PC-3 (cell line): ENCODE data around the gene CCN2. TPM values are rescaled to one million over a fixed set of nuclear protein-coding genes. Genes with fewer than 3 reads are reported as not detected.
A peak's percentile ranks its signal among the peaks of the same experiment; 100 is the strongest.

Source experiments
- ATAC-seq: fragments of 200-7000 bp; cut with Tn5 transposase; 2 replicates; pipeline ENCODE4 v1.9.1; 2020; ENCODE audit warnings: mild to moderate bottlenecking, moderate library complexity
- BruUV-seq: library from RNA; stranded (reverse); fragments of 400-500 nt; replicated peaks from 2 replicates; lab custom pipeline; 2021; lab: Mats Ljungman, UMichigan
- CTCF ChIA-PET: fragments of 300-600 bp; sonication (Branson Sonifier 250); formaldehyde crosslinking; loops from one replicate; lab custom pipeline; 2022; ENCODE audit warnings: antibody characterized with exemption; lab: Charles Lee
- POLR2A ChIA-PET: fragments of 300-600 bp; sonication (Branson Sonifier 250); formaldehyde crosslinking; loops from one replicate; lab custom pipeline; 2022; ENCODE audit warnings: antibody characterized with exemption; ENCODE audit not compliant: unreplicated experiment; lab: Charles Lee
- DNase-seq: peaks from one replicate; pipeline ENCODE4 v3.0.0-alpha.2; 2015
- H2AFZ ChIP-seq: fragments of 300-600 bp; sonication (generic); 2 replicates; pipeline ENCODE4 v1.6.0; 2016; ENCODE audit warnings: antibody characterized with exemption, low read length
- H3F3A ChIP-seq: fragments of 300-600 bp; sonication (generic); one replicate; pipeline ENCODE4 v1.6.0; 2017; ENCODE audit warnings: antibody characterized with exemption, low read length, control low read depth, mild to moderate bottlenecking; ENCODE audit not compliant: unreplicated experiment
- H3K27ac ChIP-seq: fragments of 300-600 bp; sonication (generic); 2 replicates; pipeline ENCODE4 v1.5.1; 2016; ENCODE audit warnings: mild to moderate bottlenecking, low read length
- H3K27me3 ChIP-seq: fragments of 300-600 bp; sonication (generic); 2 replicates; pipeline ENCODE4 v1.6.1; 2016; ENCODE audit warnings: low read length, mixed read lengths
- H3K36me3 ChIP-seq: fragments of 300-600 bp; sonication (generic); 2 replicates; pipeline ENCODE4 v1.6.1; 2016; ENCODE audit warnings: low read depth, mixed run types, low read length, mixed read lengths
- H3K4me1 ChIP-seq: fragments of 300-600 bp; sonication (generic); 2 replicates; pipeline ENCODE4 v1.5.1; 2016; ENCODE audit warnings: low read length; ENCODE audit not compliant: insufficient read depth
- H3K4me2 ChIP-seq: fragments of 300-600 bp; sonication (generic); 2 replicates; pipeline ENCODE4 v1.6.0; 2016; ENCODE audit warnings: low read length
- H3K4me3 ChIP-seq: fragments of 300-600 bp; sonication (generic); 2 replicates; pipeline ENCODE4 v1.5.1; 2016; ENCODE audit warnings: mild to moderate bottlenecking, low read length, mixed read lengths
- H3K79me2 ChIP-seq: fragments of 300-600 bp; sonication (generic); 2 replicates; pipeline ENCODE4 v1.6.1; 2017; ENCODE audit warnings: low read length, mixed read lengths
- H3K9ac ChIP-seq: fragments of 300-600 bp; sonication (generic); 2 replicates; pipeline ENCODE4 v1.6.0; 2016; ENCODE audit warnings: mild to moderate bottlenecking, low read length
- H3K9me2 ChIP-seq: fragments of 300-600 bp; sonication (generic); replicated peaks from 2 replicates; pipeline ENCODE4 v1.6.1; 2016; ENCODE audit warnings: mixed run types, low read length, mixed read lengths
- H3K9me3 ChIP-seq: fragments of 300-600 bp; sonication (generic); 2 replicates; pipeline ENCODE4 v1.6.1; 2016; ENCODE audit warnings: low read length, mixed read lengths
- H4K20me1 ChIP-seq: fragments of 300-600 bp; sonication (generic); 2 replicates; pipeline ENCODE4 v1.6.1; 2016; ENCODE audit warnings: low read length, mixed read lengths
- CTCF ChIP-seq: fragments of 300-600 bp; sonication (generic); conservative IDR thresholded peaks from 2 replicates; pipeline ENCODE4 v1.5.1; 2017; ENCODE audit warnings: antibody characterized with exemption, low read depth, mild to moderate bottlenecking, low read length
- EZH2 ChIP-seq: fragments of 300-600 bp; sonication (generic); IDR thresholded peaks from one replicate; pipeline ENCODE4 v1.6.1; 2017; ENCODE audit warnings: antibody characterized with exemption, mild to moderate bottlenecking, low read length; ENCODE audit not compliant: unreplicated experiment
- EZH2phosphoT487 ChIP-seq: fragments of 300-600 bp; sonication (generic); IDR thresholded peaks from 2 replicates; pipeline ENCODE4 v1.6.1; 2018; ENCODE audit warnings: mild to moderate bottlenecking, antibody characterized with exemption, low read length, borderline replicate concordance
- intact Hi-C: fragments of 100-400 bp; cut with micrococcal nuclease; formaldehyde crosslinking; loops from 2 replicates; pipeline ENCODE4 v1.9.0; 2023
- total RNA-seq: library from RNA; depleted of rRNA; stranded (reverse); fragments of >200 nt; gene quantifications from 2 replicates; pipeline ENCODE4 v1.2.3, GENCODE V29; 2014

Gene CCN2
- total RNA-seq, 1 experiment from 2014 or later = 33.2 TPM

- H3K79me2 ChIP-seq = no peaks in the 10 kb centered on the region
- H3K9ac ChIP-seq = no peak overlapping the region
- no peak overlapping the region for H2AFZ ChIP-seq
- ATAC-seq (peak; percentile 48), DNase-seq (peak; percentile 63)
- H3K4me2 ChIP-seq = no peak overlapping the region
- TF ChIP-seq CTCF (peak; percentile 74), EZH2phosphoT487 (no peak)
- BruUV-seq = no TSS peak
- H3K27me3 ChIP-seq = no peaks in the 10 kb centered on the region
- CTCF ChIA-PET = interaction anchor here (0.6 to 1.3 kb wide), 5 partner anchors 27 to 355 kb away, joined by 3 to 5 read pairs (median 3); no protein-coding TSS in a partner anchor
- H3K9me2 ChIP-seq = no peaks in the 10 kb centered on the region
- H3F3A ChIP-seq = no peaks in the 10 kb centered on the region
- peaks cover 4% of the 10 kb centered on the region; the same call in 1 of the 2 replicates for H3K4me1 ChIP-seq
- no peaks in the 10 kb centered on the region; the same call in 1 of the 2 replicates for H3K36me3 ChIP-seq
- H3K9me3 ChIP-seq = no peaks in the 10 kb centered on the region
- no peak overlapping the region for H3K27ac ChIP-seq
- POLR2A ChIA-PET = interaction anchor here (0.7 kb wide), 1 partner anchor 30 kb away, joined by 3 read pairs; no protein-coding TSS in a partner anchor
- H4K20me1 ChIP-seq = no peaks in the 10 kb centered on the region
- intact Hi-C loops = loop anchor here (1.0 to 5.0 kb wide), 4 partner anchors 236 to 352 kb away; no protein-coding TSS in a partner anchor
- H3K4me3 ChIP-seq = no peak overlapping the region
Measured at GRCh38 chr6:131924881-131925474, 26.2 kb downstream of the CCN2 start.

- no peaks in the 10 kb centered on the region for H4K20me1 ChIP-seq
- intact Hi-C loops = no loop called here
- no peaks in the 10 kb centered on the region for H3F3A ChIP-seq
- no peaks in the 10 kb centered on the region; the same call in 1 of the 2 replicates for H3K36me3 ChIP-seq
- ChIA-PET CTCF (no interaction called here), POLR2A (no interaction called here)
- no peak overlapping the region for H3K9ac ChIP-seq
- no TSS peak for BruUV-seq
- no peak overlapping the region for H3K4me2 ChIP-seq
- no peak overlapping the region for H3K27ac ChIP-seq
- H3K9me2 ChIP-seq = no peaks in the 10 kb centered on the region
- H2AFZ ChIP-seq = no peak overlapping the region
- H3K27me3 ChIP-seq = no peaks in the 10 kb centered on the region
- peak; percentile 67 for DNase-seq
- ATAC-seq = no peak; the same call in 1 of the 2 replicates
- no peak for TF ChIP-seq EZH2
- TF ChIP-seq CTCF = peak; percentile 75
- TF ChIP-seq EZH2phosphoT487 = no peak
- no peaks in the 10 kb centered on the region for H3K9me3 ChIP-seq
- peaks cover 4% of the 10 kb centered on the region; the same call in 1 of the 2 replicates for H3K4me1 ChIP-seq
- no peaks in the 10 kb centered on the region for H3K79me2 ChIP-seq
- no peak overlapping the region for H3K4me3 ChIP-seq
Measured at GRCh38 chr6:131923356-131923755, 27.8 kb downstream of the CCN2 start.

- TF ChIP-seq EZH2phosphoT487 (no peak), EZH2 (no peak), CTCF (no peak)
- Histone ChIP-seq H4K20me1 (no peaks in the 10 kb centered on the region), H3K4me2 (no peak overlapping the region), H2AFZ (no peak overlapping the region), H3K4me3 (no peak overlapping the region), H3K79me2 (no peaks in the 10 kb centered on the region), H3K27ac (no peak overlapping the region), H3K9me2 (no peaks in the 10 kb centered on the region), H3K9ac (no peak overlapping the region), H3K27me3 (no peaks in the 10 kb centered on the region), H3K9me3 (no peaks in the 10 kb centered on the region), H3K36me3 (no peaks in the 10 kb centered on the region; the same call in 1 of the 2 replicates), H3F3A (no peaks in the 10 kb centered on the region), H3K4me1 (no peaks in the 10 kb centered on the region)
- no peak for DNase-seq
- BruUV-seq = no TSS peak
- intact Hi-C loops = no loop called here
- POLR2A ChIA-PET = no interaction called here
- ATAC-seq = no peak
- CTCF ChIA-PET = no interaction called here
Measured at GRCh38 chr6:131920656-131921055, 30.5 kb downstream of the CCN2 start.
